Activated CD8-positive, alpha-beta memory T cell treated with anti-CD3 and anti-CD28 coated beads for 48 hours (primary cell): ENCODE data around the gene PSME3.
"Not testable (repeated sequence)": the region's sequence is repeated elsewhere in the genome, so short reads cannot be mapped to it uniquely, and the experiment has no call there.

ENCODE experiments used
- DNase-seq, 3 experiments: peaks; one replicate each; pipeline ENCODE4 v3.0.0-alpha.2; 2020; ENCODE audit warnings: low read depth in 2 of 3, low spot score in 2 of 3

PSME3 gene

GRCh38 chr17:42849451-42850181 is 16.4 kb downstream of the PSME3 start:
- DNase-seq, result no peak

DNA sequence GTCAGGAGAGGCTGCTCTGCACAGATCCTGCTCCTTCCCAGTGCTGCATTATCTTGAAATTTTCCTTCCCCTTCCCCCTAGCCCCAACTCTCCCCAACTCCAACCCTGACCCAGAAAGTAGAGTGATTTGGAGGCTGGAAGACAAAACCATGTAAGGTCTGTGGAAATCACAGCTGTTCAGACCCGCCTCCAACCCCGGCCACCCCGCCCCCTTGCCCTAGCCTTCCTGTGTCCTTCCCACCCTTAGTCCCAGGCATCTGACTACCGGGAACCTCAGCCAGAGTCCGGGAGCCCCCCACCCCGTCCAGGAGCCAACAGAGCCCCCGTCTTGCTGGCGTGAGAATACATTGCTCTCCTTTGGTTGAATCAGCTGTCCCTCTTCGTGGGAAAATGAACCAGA is 17.8 kb downstream of the PSME3 start, which contains the start of gene AOC3:
Gene AOC3 (plus strand): TSS at position 246 of the 400 bp plus-strand sequence. CDS start 145 bp downstream, at position 391.
- no peak for DNase-seq

GRCh38 chr17:42851371-42852240 is 18.4 kb downstream of the PSME3 start:
- not testable (repeated sequence) for DNase-seq

- no peak for DNase-seq
Observed at GRCh38 chr17:42852351-42852750, 19.2 kb downstream of the PSME3 start.

DNA sequence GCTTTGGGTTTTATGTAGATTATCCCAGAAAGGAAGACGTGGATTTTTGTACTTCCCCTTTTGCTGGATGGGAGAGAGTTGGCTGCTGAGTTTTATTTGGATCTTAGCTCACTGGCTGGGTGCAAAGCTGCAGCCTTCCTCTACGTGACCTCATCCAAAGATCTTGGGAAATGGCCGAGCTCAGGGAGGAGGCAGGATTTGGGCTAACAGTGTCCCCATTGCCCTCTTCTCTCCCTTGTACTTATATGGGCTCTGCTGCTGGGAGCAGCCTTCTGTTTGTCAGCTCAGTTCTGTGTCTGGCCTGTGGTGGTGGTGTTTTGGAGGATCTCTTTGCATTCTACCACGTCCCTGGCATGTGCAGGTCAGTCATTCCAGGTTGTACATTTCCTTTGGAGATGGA is 19.8 kb downstream of the PSME3 start:
- no peak for DNase-seq

GRCh38 chr17:42853597-42853967 is 20.4 kb downstream of the PSME3 start:
- DNase-seq, result no peak

DNA sequence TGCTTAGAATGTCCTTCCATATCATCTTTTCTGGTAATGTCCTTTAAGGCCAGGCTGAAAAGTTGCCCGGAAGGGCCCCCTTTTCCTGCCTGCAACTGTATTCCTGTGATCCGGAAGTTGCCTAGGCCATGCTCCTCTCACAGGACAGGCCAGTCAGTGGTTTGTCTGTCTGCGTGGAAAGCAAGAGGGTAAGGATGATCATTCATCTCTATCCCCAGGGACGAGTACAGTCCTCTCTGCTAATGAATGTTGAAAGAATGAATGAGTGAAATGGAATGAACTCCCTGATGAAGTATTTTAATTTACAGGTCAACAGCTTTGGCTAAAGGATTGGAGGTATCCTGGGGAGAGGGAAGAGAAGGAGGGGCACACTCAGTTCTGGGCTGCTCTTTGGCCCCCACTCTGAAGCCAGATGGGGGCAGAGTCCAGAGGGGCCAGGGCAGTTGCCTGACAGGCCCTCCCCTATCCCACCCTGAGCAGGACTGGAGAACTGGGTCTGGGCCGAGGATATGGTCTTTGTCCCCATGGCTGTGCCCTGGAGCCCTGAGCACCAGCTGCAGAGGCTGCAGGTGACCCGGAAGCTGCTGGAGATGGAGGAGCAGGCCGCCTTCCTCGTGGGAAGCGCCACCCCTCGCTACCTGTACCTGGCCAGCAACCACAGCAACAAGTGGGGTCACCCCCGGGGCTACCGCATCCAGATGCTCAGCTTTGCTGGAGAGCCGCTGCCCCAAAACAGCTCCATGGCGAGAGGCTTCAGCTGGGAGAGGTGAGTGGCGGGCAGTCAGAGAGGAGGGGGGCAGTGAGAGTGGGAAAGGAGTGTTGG is 21.0 kb downstream of the PSME3 start:
- no peak for DNase-seq

DNA sequence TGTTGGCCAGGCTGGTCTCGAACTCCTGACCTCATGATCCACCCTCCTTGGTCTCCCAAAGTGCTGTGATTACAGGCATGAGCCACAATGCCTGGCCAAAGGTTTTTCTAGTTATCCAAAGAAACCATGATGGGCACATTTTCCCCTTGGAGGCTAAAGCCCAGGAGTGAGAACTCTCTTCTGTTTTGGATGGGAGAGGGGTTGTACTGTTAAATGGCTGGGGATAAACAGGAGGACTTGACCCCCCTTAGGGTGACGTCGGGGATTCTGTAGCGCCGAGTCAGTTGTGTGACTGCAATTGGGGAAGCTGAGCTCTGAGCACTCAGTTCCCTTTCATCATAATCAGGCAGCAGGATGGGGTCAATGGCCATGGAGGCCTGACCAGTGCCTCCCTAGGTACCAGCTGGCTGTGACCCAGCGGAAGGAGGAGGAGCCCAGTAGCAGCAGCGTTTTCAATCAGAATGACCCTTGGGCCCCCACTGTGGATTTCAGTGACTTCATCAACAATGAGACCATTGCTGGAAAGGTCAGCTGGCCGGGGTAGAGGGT is 21.9 kb downstream of the PSME3 start:
- DNase-seq, result no peak

- not testable (repeated sequence) for DNase-seq
Observed at GRCh38 chr17:42856093-42856492, 22.9 kb downstream of the PSME3 start.

DNA sequence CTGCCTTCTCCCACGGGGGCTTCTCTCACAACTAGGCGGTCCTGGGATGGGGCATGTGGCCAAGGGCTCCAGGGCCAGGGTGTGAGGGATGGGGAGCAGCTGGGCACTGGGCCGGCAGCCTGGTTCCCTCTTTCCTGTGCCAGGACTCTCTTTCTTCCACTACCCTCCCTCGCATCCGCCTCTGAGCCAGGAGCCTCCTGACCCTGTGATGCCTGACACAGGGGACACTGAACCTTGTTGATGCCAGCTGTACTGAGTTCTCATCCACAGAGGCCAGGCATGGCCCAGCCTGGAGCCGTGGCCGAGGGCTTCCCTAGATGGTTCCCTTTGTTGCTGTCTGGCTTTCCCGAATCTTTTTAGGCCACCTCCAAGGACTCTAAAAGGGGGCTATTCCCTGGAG is 23.3 kb downstream of the PSME3 start:
- not testable (repeated sequence) for DNase-seq

DNA sequence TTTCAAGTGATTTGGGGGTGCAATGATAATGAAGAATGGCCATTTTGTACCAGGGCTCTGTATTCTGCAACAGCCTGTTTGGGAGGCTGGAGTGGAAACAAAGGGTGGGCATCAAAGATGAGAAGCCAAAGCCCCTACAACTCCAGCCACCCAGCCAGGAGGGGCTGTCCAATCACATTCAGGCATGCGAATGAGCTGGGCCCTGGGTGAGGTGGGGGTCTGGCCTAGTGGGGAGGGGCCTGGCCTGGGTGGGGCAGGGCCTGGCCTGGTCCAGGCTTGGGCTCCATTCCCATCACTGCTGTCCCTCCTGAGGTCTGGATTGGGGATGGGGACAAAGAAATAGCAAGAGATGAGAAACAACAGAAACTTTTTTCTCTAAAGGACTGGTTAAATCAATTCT is 24.2 kb downstream of the PSME3 start:
- DNase-seq, result no peak

DNA sequence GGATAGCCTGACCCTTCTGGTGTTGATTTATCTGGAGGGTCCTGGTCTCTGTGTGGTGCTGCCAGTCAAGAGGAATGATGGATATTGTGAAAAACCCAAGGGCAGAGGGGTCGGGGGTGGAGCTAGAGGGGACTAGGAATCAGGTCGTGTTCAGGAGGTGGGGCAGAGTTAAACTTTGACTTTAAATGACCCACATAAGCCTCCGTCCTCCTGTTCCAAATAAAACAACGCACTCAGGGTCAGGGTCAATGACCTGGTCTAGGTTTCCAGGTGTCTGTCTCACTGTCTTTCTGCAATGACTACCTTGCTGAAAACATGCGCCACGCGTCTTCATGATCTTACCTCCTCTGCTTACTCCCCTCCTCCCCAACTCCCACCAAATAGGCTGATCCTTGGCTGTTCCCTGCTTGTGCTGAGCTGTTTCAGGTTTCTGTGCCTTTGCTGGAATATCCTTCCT is 32.5 kb downstream of the PSME3 start:
- DNase-seq, result no peak

- DNase-seq, result no peak
Observed at GRCh38 chr17:42866216-42866615, 33.0 kb downstream of the PSME3 start.

DNA sequence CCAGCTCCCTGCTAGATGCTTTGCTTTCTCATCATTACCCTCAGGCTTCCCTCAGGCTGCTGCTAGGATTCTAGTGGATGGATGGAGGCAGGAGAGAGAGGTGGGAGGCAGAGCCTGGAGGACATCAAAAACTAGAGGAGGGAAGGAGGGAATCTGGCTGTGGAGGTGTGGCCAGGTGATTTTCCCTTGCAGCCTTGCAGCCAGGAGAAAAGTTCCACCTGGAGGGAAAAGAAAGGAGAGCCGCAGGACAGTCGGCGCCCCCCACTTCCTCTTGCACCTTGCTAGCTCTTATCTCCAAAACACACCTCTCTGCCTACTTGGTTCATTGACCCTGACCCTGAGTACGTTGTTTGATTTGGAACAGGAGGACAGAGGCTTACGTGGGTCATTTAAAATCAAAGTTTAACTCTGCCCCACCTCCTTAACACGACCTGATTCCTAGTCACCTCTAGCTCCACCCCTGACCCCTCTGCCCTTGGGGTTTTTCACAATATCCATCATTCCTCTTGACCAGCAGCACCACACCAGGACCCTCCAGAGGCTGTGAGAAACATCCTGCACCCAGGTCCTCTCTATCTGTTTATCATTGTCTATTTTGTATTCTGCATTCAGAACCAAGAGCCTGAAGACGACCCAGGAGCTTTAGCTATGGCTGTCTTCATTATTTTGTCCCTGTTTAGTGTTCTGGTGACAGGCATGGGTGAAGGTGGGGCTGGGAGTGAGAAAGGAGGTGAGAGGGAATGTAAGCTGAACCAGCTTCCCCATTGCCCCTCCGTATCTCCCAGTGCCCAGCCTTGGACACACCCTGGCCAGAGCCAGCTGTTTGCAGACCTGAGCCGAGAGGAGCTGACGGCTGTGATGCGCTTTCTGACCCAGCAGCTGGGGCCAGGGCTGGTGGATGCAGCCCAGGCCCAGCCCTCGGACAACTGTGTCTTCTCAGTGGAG is 33.7 kb downstream of the PSME3 start:
- DNase-seq, result no peak

GRCh38 chr17:42867694-42868261 is 34.6 kb downstream of the PSME3 start:
- DNase-seq, result not testable (repeated sequence)

DNA sequence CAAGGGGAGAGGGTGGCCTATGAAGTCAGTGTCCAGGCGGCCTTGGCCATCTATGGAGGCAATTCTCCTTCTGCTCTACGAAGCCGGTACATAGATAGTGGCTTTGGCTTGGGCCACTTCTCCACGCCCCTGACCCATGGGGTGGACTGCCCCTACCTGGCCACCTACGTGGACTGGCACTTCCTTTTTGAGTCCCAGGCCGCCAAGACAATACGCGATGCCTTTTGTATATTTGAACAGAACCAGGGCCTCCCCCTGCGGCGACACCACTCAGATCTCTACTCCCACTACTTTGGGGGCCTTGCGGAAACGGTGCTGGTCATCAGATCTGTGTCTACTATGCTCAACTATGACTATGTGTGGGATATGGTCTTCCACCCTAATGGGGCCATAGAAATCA is 35.1 kb downstream of the PSME3 start:
- no peak for DNase-seq

DNA sequence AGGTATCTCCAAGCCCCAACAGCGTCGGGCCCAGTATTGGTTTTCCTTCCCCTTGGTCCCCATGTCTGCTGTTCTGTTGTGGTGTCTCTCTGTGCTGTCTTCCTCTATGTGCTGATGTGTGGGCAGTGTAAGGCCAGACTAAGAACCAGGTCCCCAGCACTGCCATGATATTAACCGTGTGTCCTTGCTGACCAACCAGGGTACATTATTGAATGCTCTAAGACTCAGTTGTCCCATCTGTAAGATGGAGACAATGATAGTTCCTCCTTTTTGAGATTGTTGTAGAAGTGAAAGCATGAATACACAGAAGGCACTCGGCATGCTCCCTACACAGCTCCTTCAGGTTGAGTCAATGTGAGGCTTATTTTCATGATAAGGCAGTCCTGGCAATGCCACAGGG is 38.5 kb downstream of the PSME3 start:
- DNase-seq, result no peak

DNA sequence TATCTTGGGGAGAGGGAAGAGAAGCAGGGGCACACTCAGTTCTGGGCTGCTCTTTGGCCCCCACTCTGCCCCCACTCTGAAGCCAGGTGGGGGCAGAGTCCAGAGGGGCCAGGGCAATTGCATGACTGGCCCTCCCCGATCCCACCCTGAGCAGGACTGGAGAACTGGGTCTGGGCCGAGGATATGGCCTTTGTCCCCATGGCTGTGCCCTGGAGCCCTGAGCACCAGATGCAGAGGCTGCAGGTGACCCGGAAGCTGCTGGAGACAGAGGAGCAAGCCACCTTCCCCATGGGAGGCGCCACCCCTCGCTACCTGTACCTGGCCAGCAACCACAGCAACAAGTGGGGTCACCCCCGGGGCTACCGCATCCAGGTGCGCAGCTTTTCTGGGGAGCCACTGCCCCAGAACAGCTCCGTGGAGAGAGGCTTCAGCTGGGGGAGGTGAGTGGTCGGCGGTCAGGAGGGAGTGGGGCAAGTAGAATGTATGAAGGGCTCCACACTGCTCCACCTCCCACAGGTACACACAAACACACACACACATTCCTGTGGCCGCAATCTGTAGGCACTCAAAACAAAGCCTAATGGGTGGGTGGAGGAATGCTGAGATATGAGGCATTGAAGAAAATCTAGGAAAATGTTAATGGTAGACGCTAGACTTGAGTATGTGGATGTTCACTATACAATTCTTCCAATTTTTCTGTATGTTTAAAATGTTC is 39.2 kb downstream of the PSME3 start:
- DNase-seq, result no peak

DNA sequence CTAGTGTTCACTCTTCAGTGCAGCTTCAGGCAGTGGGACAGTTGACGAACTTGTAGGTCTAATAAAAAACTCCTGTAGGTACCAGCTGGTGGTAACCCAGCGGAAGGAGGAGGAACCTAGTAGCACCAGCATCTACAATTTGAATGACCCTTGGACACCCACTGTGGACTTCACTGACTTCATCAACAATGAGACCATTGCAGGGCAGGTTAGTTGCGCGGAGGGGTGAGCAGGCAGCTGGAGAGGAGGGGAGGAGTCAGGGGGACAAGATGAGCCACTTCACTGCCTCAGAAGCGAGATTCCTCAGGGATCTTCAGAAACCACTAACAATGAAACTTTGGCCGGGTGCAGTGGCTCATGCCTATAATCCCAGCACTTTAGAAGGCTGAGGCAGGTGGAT is 40.1 kb downstream of the PSME3 start:
- no peak for DNase-seq
